ENCODE results near the gene ST3GAL4. TPM values are rescaled to one million over a fixed set of nuclear protein-coding genes. Genes with fewer than 3 reads are reported as not detected.
"Not testable (repeated sequence)": the region's sequence is repeated elsewhere in the genome, so short reads cannot be mapped to it uniquely, and the experiment has no call there.

The ST3GAL4 gene
- total RNA-seq, 1 experiment from 2014 or later = 17.3 TPM

DNA sequence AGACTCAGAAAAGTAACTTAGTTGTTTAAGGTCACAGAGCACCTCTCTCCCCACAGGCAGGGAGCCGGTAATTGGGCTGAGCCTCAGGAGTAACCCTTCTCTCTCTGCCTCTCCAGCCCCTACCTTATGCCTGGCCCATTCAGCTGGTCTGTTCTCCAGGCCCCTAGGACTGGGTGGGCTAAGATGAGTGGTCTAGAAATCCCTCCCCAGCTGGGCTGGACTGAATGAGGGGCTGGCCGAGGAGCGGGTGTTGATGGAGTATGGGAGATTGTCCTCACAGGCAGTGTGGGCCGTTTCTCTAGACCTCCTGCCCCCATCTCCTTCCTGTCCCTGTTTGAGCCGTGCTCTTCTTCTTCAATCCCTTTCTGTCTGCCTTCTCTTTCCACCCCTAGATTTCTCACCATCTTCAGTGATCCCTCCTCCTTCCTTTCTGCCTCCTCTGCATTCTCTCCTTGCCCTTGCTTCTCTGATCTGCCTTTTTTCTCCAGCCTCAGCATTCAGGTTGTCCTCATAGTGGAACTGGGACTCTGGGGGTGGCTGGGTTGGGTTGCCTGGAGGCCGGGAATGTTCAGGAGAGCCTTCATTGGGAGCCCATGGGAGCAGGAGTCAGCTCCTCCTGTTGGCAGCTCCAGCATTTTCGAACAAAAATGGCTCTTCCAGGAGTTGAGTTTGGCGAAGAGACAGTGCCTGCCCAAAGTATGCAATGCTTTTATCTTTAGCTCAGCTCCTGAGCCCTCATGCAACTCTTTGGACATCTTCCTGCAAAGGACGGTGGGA lies 7.6 kb downstream of the ST3GAL4 start:
- H3K27ac Mint-ChIP-seq = no peak overlapping the region
- POLR2A ChIA-PET = no interaction called here

GRCh38 chr11:126363706-126364248 lies 8.3 kb downstream of the ST3GAL4 start:
- Mint-ChIP-seq H3K9me3 (no peaks in the 10 kb centered on the region), H3K36me3 (no peaks in the 10 kb centered on the region), H3K27ac (no peak overlapping the region), H3K4me3 (no peak overlapping the region), H3K4me1 (peaks cover 46% of the 10 kb centered on the region), H3K27me3 (ENCODE audit: low read depth) (no peaks in the 10 kb centered on the region)
- CTCF ChIA-PET = interaction anchor here (1.2 to 1.6 kb wide), 2 partner anchors 19 to 53 kb away, joined by 3 to 10 read pairs; no protein-coding TSS in a partner anchor
- TF ChIP-seq JUN (CRISPR knock-in tag; IDR thresholded peaks at IDR 0.05) = no peak
- TF ChIP-seq CREB1 (CRISPR knock-in tag; IDR thresholded peaks at IDR 0.05) = no peak
- TF ChIP-seq ZNF423 (CRISPR knock-in tag; IDR thresholded peaks at IDR 0.05) = no peak
- TF ChIP-seq, protein P1, sequence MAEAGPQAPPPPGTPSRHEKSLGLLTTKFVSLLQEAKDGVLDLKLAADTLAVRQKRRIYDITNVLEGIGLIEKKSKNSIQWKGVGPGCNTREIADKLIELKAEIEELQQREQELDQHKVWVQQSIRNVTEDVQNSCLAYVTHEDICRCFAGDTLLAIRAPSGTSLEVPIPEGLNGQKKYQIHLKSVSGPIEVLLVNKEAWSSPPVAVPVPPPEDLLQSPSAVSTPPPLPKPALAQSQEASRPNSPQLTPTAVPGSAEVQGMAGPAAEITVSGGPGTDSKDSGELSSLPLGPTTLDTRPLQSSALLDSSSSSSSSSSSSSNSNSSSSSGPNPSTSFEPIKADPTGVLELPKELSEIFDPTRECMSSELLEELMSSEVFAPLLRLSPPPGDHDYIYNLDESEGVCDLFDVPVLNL (CRISPR knock-in tag; IDR thresholded peaks at IDR 0.05; ENCODE audit: borderline replicate concordance, low read depth) = no peak
- no peak for TF ChIP-seq OVOL2 (CRISPR knock-in tag; IDR thresholded peaks at IDR 0.05; ENCODE audit: borderline replicate concordance)
- TF ChIP-seq HMGA2 (CRISPR knock-in tag; IDR thresholded peaks at IDR 0.05) = no peak
- TF ChIP-seq ZNF281 (CRISPR knock-in tag; IDR thresholded peaks at IDR 0.05) = no peak
- no peak for TF ChIP-seq NR3C1 (CRISPR knock-in tag; conservative IDR thresholded peaks at IDR 0.05; ENCODE audit: low read depth)
- TF ChIP-seq E2F1 (CRISPR knock-in tag; IDR thresholded peaks at IDR 0.05) = no peak
- TF ChIP-seq ATF2 (CRISPR knock-in tag; IDR thresholded peaks at IDR 0.05; ENCODE audit: borderline replicate concordance, low read depth) = no peak
- TF ChIP-seq, protein P2, sequence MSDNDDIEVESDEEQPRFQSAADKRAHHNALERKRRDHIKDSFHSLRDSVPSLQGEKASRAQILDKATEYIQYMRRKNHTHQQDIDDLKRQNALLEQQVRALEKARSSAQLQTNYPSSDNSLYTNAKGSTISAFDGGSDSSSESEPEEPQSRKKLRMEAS (CRISPR knock-in tag; IDR thresholded peaks at IDR 0.05) = no peak
- no peak for TF ChIP-seq ATF3 (CRISPR knock-in tag; conservative IDR thresholded peaks at IDR 0.05)
- TF ChIP-seq ERG (CRISPR knock-in tag; IDR thresholded peaks at IDR 0.05) = no peak
- TF ChIP-seq NR2C2 (CRISPR knock-in tag; IDR thresholded peaks at IDR 0.05) = no peak
- DNase-seq (ENCODE audit: low spot score) (no peak), ATAC-seq (no peak)
- POLR2A ChIA-PET = no interaction called here

More for the DNA sequence above, 7.6 kb downstream of the ST3GAL4 start:
- peaks cover 44% of the 10 kb centered on the region for H3K4me1 Mint-ChIP-seq
- no peak overlapping the region for H3K4me3 Mint-ChIP-seq
- H3K27me3 Mint-ChIP-seq (ENCODE audit: low read depth) = no peaks in the 10 kb centered on the region
- H3K9me3 Mint-ChIP-seq = no peaks in the 10 kb centered on the region
- CTCF ChIA-PET = interaction anchor here (1.2 to 1.6 kb wide), 2 partner anchors 20 to 52 kb away, joined by 3 to 10 read pairs; no protein-coding TSS in a partner anchor
- no peak for DNase-seq (ENCODE audit: low spot score)
- H3K36me3 Mint-ChIP-seq = no peaks in the 10 kb centered on the region
- ATAC-seq = no peak
- TF ChIP-seq CREM (CRISPR knock-in tag; IDR thresholded peaks at IDR 0.05) (no peak), E2F1 (CRISPR knock-in tag; IDR thresholded peaks at IDR 0.05) (no peak), ERG (CRISPR knock-in tag; IDR thresholded peaks at IDR 0.05) (no peak)

DNA sequence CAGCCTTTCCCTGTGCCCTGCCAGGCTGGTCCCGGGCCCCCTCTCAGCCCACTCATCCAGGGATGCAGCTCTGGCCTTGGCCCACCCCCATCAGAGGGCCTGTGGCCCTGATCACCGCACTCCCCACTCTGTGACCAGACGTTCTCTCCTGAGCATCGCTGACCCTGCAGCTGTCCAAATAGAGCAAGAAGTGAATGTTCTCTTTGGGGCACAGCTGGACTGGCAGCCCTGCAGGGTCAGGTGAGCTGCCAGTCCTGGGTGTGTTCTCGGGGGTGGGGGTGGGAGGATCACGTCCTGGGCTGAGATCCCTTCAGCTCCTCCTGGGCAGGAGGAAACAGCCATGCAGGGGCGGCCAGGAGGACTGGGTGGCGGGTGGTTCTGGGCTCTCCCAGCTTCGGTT lies 9.2 kb downstream of the ST3GAL4 start:
- CTCF ChIA-PET; H3K4me3 Mint-ChIP-seq; ATAC-seq; H3K36me3 Mint-ChIP-seq; H3K27me3 Mint-ChIP-seq (ENCODE audit: low read depth); DNase-seq (ENCODE audit: low spot score); POLR2A ChIA-PET; H3K27ac Mint-ChIP-seq; H3K9me3 Mint-ChIP-seq: not testable (repeated sequence)
- H3K4me1 Mint-ChIP-seq = peaks cover 47% of the 10 kb centered on the region

GRCh38 chr11:126365508-126365907 lies 10.0 kb downstream of the ST3GAL4 start:
- ATAC-seq; POLR2A ChIA-PET; H3K36me3 Mint-ChIP-seq; H3K4me3 Mint-ChIP-seq; H3K9me3 Mint-ChIP-seq; CTCF ChIA-PET; H3K27me3 Mint-ChIP-seq (ENCODE audit: low read depth); H3K27ac Mint-ChIP-seq; DNase-seq (ENCODE audit: low spot score): not testable (repeated sequence)
- peaks cover 44% of the 10 kb centered on the region for H3K4me1 Mint-ChIP-seq
